Dermis microvascular lymphatic vessel endothelial cell (primary cell): Measurements from ENCODE around the gene MCEE. TPM values are rescaled to one million over a fixed set of nuclear protein-coding genes. Genes with fewer than 3 reads are reported as not detected.
"Not testable (repeated sequence)": the region's sequence is repeated elsewhere in the genome, so short reads cannot be mapped to it uniquely, and the experiment has no call there.

Source experiments
- DNase-seq, 2 donors: peaks; one replicate each; pipeline versions ENCODE4 v3.0.0 to v3.0.0-alpha.2; 2010; ENCODE audit warnings: low read depth in 2 of 2
- total RNA-seq: library from RNA; depleted of rRNA; stranded (reverse); fragments of >200 nt; gene quantifications from 2 replicates; pipeline ENCODE4 v1.2.1, GENCODE V29; 2014

Gene MCEE
- total RNA-seq, 1 donor from 2014 or later, result 9.8 TPM

- not testable (repeated sequence) for DNase-seq
Measured at GRCh38 chr2:71083752-71084312, 46.2 kb downstream of the MCEE start.

- not testable (repeated sequence) for DNase-seq
Measured at GRCh38 chr2:71083297-71083696, 46.7 kb downstream of the MCEE start.

- no peak for DNase-seq
Measured at GRCh38 chr2:71082402-71083252, 47.4 kb downstream of the MCEE start.

- DNase-seq, result no peak
Measured at GRCh38 chr2:71078624-71079023, 51.4 kb downstream of the MCEE start.

GRCh38 chr2:71074893-71075395, 55.1 kb downstream of the MCEE start:
- no peak for DNase-seq

- DNase-seq, result no peak
Measured at GRCh38 chr2:71073475-71073874, 56.6 kb downstream of the MCEE start.

- DNase-seq, result no peak
Measured at GRCh38 chr2:71072492-71072891, 57.5 kb downstream of the MCEE start.

GRCh38 chr2:71071681-71072398, 58.2 kb downstream of the MCEE start:
- peak in 1 of 2 donors; percentile 78 for DNase-seq

- peak in 1 of 2 donors; percentile 60 for DNase-seq
Measured at GRCh38 chr2:71070294-71071093, 59.5 kb downstream of the MCEE start.

GRCh38 chr2:71069376-71069775, 60.7 kb downstream of the MCEE start:
- DNase-seq, result peak in 1 of 2 donors; percentile 50

- DNase-seq, result peak; percentile 91 to 95
Measured at GRCh38 chr2:71068218-71069035, 61.6 kb downstream of the MCEE start, which contains the start of gene NAGK. Gene NAGK, plus strand, starts transcription at chr2:71068648. Its CDS starts 36 bp downstream, at chr2:71068684.

GRCh38 chr2:71067567-71068217, 62.3 kb downstream of the MCEE start:
- peak in 1 of 2 donors; percentile 12 for DNase-seq

GRCh38 chr2:71066856-71067255, 63.2 kb downstream of the MCEE start:
- DNase-seq, result no peak

GRCh38 chr2:71064754-71065621, 65.0 kb downstream of the MCEE start:
- no peak for DNase-seq

- no peak for DNase-seq
Measured at GRCh38 chr2:71064110-71064611, 65.9 kb downstream of the MCEE start.

- DNase-seq, result no peak
Measured at GRCh38 chr2:71063216-71063615, 66.8 kb downstream of the MCEE start.

GRCh38 chr2:71060871-71061270, 69.2 kb downstream of the MCEE start:
- DNase-seq, result no peak

- no peak for DNase-seq
Measured at GRCh38 chr2:71060211-71060610, 69.8 kb downstream of the MCEE start.
